Frontal cortex (tissue), 4 donors: ENCODE data around the gene C18orf32. TPM values are rescaled to one million over a fixed set of nuclear protein-coding genes. Genes with fewer than 3 reads are reported as not detected.
"Not testable (repeated sequence)": the region's sequence is repeated elsewhere in the genome, so short reads cannot be mapped to it uniquely, and the experiment has no call there.

Source experiments
- DNase-seq, 2 donors: peaks; one replicate each; pipeline ENCODE4 v3.0.0; 2012; ENCODE audit warnings: low spot score in 2 of 2
- FAIRE-seq: peaks from 2 replicates; lab custom pipeline; 2012; peaks lifted over from hg19 to GRCh38; lab: Jason Lieb, UNC
- total RNA-seq: library from RNA; depleted of rRNA; stranded (reverse); fragments of >200 nt; gene quantifications from one replicate; pipeline ENCODE4 v1.2.3, GENCODE V29; 2014
- donor health status: control.
- donor health status: control.
- donor health status: control.

C18orf32 gene
- total RNA-seq, 1 donor from 2014 or later = 65.2 TPM

DNA sequence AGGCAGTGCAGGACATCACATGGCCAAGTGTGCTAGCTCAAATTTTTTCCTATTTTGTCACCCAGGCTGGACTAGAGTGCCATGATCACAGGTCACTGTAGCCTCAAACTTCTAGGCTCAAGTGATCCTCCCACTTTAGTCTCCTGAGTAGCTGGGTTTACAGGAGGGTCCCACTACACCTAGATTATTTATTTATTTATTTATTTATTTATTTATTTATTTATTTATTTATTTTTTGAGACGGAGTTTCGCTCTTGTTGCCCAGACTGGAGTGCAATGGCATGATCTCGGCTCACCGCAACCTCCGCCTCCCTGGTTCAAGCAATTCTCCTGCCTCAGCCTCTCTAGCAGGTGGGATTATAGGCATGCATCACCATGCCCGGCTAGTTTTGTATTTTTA, 12.1 kb downstream of the C18orf32 start:
- FAIRE-seq, DNase-seq: not testable (repeated sequence)

DNA sequence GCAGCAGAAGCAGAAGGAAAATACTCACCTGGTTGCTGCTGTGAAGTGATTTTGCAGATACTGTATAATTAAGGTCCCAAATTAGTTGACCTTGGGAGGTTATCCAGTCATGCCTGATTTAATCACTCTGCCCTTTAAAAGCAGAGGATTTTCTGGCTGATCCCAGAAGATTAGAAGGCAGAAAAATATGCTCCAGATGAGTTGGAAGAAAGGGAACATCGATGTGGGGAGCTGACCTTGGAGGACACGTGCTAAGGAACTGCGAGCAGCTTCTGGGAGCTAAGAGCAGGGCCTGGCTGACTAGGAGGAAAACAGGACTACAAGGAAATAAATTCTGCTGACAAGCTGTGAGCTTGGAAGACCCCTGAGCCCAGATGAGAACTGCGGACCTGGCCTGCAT, 13.3 kb downstream of the C18orf32 start:
- DNase-seq = no peak
- FAIRE-seq = no peak

DNA sequence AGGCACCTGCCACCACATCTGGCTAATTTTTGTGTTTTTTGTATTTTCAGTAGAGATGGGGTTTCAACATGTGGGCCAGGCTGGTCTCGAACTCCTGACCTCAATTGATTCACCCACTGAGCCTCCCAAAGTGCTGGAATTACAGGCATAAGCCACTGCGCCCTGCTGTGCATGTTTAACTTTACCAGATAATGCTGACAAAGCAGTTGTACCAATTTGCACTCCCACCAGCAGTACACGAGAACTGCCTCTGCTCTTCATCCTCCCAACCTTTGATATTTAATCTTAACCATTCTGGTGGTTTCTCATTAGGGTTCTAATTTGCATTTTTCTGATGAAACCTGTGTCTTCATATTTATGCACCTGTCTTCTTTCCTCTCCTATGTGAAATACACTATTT, 14.6 kb downstream of the C18orf32 start:
- FAIRE-seq (no peak), DNase-seq (no peak)

DNA sequence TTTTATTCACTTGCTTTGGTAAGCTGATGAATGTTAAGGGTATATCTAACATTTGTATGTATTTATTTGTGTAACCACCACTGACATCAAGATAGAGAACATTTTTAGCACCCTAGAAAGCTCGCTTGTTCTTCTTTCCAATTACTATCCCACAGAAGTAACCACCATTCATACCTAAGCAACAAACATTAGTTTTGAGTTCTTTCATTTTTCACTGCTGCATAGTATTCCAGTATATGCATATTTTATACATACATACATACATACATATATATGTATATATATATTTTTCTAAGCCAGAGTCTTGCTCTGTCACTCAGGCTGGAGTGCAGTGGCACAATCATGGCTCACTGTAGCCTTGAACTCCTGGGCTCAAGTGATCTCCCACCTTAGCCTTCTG, 15.5 kb downstream of the C18orf32 start:
- FAIRE-seq = no peak
- no peak for DNase-seq

DNA sequence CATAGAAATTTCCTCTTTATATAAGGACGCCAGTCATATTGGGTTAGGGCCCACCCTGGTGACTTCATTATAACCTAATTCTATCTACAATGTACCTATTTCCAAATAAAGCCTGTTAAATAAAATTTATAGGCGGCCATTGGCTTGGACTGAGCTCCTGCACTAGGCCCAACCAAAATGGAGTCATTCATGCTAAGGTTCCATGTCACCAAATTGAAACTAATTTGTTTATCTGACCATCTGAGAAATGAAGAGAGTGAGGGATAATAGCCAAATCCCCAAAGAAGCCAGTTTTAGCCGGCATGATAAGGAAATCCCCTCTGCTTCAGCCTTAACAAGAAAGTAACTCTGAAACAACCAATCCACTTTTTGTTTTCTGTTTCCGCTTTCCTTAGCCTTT, 19.4 kb downstream of the C18orf32 start:
- no peak for FAIRE-seq
- no peak for DNase-seq

DNA sequence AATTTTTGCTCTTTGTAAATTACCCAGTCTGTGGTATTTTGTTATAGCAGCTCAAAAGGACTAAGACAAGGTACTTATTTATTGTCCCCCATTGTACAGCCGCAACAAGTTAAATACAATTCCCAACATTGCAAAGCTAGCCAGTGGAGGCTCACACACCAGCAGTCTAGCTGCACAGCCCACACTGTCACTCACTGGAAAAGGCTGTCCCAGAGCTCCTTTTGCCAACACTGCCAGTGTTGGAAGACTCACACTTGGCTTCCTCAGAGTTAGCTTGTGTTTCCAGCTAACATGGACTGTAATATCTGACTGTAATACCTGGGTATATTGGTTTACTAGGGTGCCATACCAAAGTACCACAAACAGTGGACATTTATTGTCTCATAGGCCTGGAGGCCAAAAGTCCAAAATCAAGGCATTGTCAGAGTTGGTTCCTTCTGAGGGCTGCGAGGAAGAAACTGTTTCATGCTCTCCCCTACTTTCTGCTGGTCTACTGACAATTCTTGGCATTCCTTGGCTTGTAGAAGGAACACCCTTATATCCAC, 19.9 kb downstream of the C18orf32 start:
- no peak for DNase-seq

DNA sequence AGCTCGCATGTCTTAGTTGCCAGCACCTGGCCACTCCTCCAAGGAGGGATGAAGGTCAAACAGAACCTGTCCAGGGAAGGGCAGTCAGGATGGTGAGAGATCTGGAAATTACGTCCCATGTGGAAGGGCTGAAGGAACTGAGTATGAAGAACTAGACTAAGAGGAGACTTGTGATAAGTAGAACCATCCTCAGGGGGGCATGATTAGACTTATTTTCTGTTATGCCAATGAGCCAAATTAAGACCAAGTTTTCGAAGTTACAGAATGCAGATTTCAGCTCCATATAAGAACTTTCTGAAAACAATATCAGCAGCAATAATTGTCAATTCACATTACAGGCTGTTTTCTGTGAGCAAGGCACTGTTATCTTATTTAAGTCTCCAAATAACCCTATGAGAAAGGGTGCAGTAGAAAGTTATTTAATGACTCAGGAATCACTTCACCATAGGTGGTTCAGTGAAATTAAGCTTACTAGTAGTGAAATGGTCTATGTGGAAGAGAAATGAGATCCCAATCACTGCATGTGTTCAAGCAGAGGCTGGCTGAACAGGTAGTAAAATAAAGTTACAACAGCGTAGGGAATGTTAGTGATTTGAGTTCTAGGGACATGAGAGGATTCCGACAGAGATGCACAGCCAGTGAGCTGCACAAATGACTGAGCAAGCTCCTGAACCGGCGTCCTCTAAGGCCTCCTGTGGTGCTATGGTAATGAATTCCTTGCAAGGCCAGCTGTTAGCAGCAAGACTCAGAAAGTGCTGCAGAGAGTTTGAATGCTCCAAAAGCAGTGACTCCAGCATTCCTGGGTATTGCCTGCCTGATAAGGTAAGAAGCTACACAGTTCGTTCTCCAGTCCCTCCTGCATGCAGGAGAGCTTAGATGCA, 22.1 kb downstream of the C18orf32 start:
- DNase-seq = no peak
- no peak for FAIRE-seq

More for the DNA sequence above, 19.9 kb downstream of the C18orf32 start:
- FAIRE-seq = no peak

GRCh38 chr18:49461602-49461977, 25.4 kb downstream of the C18orf32 start:
- no peak for FAIRE-seq
- DNase-seq = no peak

DNA sequence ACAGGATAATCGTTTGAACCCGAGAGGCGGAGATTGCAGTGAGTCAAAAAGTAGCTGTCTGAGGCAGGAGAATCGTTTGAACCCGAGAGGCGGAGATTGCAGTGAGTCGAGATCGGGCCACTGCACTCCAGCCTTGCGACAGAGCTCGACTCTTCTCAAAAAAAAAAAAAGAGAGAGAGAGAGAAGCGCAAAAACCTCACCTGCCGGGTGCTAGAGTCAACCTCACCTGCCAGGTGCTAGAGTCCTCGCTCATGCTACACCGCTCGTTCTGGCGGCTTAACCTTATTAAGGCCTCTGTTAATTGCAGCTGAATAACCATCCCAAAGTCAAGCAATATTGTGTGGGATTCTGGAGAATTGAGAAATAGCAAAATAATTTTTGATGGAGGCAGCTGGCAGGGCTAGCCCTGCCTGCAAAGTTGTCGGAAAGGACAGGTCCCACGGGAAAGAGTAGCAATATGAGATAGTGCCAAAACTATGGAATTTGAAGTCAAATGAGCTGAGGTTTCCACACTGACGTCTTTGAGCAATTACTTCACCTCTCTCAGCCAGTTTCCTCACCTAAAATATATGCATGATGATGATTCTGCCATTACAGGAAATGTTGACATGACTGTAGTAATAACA, 25.9 kb downstream of the C18orf32 start:
- FAIRE-seq (no peak), DNase-seq (no peak)

DNA sequence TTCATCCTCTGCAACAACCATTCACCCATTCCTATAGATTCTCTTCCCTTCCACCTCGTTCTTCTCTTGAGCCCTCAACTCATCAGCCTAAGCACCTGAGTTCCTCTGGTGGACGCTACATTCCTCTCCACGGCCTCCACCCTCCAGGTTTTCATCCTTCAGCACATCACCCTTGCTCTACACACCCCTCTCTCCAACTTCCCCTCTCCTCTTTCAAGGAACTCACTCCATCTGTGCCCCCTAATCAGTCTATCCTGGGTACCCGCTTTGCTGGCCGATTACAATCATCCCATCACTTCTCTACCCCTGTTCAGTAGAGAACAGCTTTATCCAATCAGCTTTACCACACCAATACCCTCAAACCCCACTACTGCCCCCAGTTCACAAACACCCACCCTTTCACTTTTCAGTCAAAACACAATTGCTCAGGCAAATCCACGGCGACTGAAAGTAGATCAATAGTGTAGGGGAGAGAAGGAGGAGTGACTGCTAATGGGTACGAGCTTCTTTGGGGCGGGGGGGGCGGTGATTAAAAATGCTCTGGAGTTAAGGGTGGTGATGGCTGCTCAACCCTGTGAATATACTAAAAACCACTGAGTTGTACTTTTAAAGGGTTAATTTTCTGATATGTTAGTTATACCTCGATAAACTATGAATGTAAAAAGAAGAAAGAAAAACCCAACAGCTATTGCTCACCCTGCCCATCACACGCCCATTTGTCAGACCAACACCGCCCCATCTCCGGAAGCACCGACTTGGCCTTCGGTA, 27.4 kb downstream of the C18orf32 start:
- DNase-seq (no peak), FAIRE-seq (no peak)

- DNase-seq = no peak
- no peak for FAIRE-seq
Observed at GRCh38 chr18:49457616-49458015, 29.4 kb downstream of the C18orf32 start.

DNA sequence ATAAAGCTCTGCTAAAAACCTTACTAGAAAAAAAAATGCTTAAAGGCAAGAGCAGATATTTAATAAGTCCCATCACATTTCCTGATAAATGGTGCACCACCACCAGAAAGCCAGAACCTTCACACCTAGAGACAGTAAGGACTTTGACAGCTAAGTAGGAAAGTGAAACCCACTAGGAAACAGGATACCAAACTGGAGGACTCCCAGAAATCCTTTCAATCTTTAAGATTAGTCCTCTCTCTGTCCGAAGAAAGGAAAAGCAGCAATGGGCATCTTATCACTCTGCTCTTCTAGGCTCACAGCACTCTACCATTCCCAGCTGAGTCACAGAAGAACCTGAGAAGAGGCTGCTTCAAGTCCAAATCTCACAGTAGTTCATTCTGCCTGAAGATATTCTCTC, 30.2 kb downstream of the C18orf32 start:
- no peak for FAIRE-seq
- no peak for DNase-seq

GRCh38 chr18:49452534-49452933, 34.5 kb downstream of the C18orf32 start:
- FAIRE-seq, DNase-seq: not testable (repeated sequence)

DNA sequence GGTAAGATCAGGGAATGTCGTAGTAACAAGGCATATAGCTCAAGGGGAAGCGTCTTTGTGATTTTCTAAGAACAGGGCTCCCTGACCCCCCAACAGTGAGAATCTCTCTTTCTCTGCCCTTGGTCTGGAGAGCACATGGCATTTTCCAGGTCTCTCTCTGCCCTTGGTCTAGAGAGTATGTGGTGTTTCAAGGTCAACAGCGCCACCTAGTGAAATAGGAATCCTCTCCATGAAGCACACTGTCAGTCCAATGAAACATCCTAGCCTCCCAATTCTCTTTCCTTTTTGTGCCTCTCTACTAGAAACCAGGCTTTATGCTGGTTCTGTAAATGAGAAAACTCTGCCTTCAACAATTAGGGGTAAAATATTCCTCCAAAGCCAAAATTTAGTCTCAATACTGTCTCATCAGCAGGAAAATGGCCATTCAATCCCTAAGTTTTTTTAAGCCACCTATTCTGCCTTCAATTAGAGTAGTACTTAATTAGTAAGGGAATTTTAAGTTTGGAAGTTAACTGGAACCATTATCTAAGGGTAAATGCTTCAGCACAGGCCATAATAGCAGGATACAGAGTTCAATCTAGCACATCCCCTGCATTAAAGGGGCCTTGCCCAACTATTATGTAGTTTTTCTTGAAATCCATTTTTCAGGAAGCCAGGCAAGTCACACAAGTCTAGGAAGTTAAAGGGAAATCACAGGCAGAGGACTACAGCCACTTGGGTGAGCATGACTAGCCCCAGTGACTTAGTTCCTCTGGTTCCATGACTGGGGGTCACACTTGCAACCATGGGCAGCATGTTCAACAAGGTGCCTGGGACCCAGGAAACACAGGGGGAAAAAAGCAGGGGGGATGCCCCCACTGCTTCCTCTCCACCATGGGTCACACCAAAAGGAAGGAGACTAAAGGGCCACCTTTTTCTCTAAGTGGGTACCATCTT, 39.0 kb downstream of the C18orf32 start:
- FAIRE-seq (no peak), DNase-seq (no peak)

DNA sequence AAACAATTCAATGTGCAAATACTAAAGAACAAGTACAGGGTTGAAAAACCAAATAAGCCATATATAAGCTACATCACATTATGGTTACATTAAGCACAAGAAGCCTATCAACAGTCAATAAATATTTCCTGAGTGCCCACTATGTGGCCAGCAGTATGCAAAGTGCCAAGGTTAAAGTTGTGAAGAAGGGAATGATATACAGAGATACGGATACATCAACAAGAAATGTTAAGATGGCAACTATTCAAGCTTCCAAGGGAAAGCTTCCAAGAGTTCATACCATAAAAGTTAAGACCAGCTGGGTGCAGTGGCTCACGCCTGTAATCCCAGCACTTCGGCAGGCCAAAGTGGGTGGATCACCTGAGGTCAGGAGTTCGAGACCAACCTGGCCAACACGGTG, 40.6 kb downstream of the C18orf32 start:
- no peak for DNase-seq
- no peak for FAIRE-seq

DNA sequence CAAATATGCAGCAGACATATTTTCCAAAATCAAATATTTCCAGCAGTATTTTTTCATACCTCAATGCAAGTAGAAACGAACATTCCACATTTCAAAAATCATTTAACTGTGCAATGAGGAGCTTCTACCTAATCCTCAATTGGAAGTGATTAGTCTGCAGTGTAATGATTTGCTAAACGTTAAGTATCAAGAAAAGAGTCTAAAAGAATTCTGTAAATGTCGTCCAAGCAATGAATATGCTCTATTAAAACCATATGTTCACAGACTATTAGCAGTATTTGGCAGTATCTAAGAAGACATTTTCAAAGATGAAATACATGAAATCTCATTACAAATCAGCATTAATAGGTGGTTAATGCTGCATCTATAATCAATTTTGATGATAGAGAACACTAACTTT, 42.5 kb downstream of the C18orf32 start:
- FAIRE-seq = no peak
- no peak for DNase-seq

GRCh38 chr18:49443837-49444236, 43.2 kb downstream of the C18orf32 start:
- no peak for DNase-seq
- no peak for FAIRE-seq

DNA sequence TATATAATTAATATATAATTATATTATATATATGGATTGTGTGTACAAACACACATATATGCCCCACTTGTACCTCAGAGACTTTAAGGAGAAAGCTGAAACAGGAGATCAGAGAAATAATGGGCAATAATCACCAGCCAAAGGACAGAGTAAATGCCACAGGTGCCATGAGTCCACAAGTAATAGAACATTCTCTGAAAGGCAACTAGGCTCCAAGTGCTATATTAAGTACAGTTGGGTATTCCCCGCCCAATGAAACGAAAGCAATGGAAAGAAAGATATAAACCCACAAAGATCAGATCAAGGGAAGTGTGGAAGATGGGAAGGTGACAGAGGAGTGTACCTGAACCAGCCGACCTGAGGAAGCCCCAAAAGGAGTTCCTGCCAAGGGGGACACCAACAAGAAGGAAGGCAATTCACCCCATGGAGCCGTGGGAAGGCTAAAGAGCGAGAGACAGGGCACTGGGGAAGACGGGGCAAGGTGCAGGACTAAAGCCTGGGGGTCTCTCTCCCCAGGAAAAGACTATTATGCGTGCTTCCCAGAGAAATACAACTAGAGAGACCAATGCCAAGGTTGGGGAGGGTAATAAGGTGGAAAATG, 45.6 kb downstream of the C18orf32 start:
- no peak for DNase-seq

GRCh38 chr18:49435170-49435569, 51.9 kb downstream of the C18orf32 start:
- DNase-seq (no peak), FAIRE-seq (no peak)

More for the DNA sequence above, 45.6 kb downstream of the C18orf32 start:
- FAIRE-seq = no peak
